Body of pancreas (tissue), 4 donors: Measurements from ENCODE around the gene ZNF236.

Source experiments
- POLR2A ChIP-seq, 3 donors: fragments of 450-650 bp; IDR thresholded peaks; one replicate each; pipeline ENCODE4 v1.6.1; 2016; ENCODE audit warnings: antibody characterized with exemption in 3 of 3, mild to moderate bottlenecking in 2 of 3
- TF ChIP-seq, protein P1 (sequence below), 7 experiments: fragments of 450-650 bp in 4 of 7; fragments of 200-600 bp in 3 of 7; sonication (generic) in 3 of 7; IDR thresholded peaks; one replicate each; pipeline ENCODE4 v1.5.1; 2016 to 2019; ENCODE audit warnings: antibody characterized with exemption in 7 of 7

DNA sequence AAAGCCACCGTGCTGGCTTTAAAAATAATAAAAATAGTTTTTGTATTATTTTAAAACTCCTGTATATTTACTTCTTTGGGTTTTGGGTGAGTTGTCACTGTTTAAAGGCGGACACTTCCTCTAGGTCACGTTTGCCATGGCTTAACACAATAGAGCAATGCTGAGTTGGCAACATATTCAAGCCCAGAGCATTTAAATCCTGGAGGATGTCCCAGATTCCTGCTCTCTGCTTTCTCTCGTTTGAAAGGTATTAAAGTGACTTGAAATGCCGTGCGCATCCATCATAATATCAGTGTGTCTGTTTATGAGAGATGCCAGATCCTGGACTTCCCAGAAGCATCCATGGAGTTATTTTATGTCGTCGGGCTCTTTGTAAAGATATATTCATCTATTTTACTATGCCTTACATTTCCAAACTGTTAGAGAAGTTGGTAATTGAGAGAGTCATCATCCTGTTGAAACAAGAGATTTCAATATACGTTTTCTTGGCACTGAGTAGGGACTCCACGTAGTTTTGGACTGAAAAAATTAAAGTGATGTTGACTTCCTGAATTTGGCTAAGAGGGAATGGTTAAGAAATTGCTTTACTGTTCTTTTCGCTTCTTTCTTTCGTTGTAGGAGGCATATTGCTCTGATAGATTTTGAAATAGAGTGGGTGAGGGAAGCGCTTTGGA is 150.6 kb downstream of the ZNF236 start:
- TF ChIP-seq, protein P1, sequence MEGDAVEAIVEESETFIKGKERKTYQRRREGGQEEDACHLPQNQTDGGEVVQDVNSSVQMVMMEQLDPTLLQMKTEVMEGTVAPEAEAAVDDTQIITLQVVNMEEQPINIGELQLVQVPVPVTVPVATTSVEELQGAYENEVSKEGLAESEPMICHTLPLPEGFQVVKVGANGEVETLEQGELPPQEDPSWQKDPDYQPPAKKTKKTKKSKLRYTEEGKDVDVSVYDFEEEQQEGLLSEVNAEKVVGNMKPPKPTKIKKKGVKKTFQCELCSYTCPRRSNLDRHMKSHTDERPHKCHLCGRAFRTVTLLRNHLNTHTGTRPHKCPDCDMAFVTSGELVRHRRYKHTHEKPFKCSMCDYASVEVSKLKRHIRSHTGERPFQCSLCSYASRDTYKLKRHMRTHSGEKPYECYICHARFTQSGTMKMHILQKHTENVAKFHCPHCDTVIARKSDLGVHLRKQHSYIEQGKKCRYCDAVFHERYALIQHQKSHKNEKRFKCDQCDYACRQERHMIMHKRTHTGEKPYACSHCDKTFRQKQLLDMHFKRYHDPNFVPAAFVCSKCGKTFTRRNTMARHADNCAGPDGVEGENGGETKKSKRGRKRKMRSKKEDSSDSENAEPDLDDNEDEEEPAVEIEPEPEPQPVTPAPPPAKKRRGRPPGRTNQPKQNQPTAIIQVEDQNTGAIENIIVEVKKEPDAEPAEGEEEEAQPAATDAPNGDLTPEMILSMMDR (IDR thresholded peaks at IDR 0.05) = no peak
- no peak for TF ChIP-seq POLR2A (IDR thresholded peaks at IDR 0.05)
